ENCODE results near the gene PDHX.

The PDHX gene

GRCh38 chr11:34916015-34916842 is at the start of gene PDHX, which contains the start of gene APIP:
TSS of gene PDHX (plus strand) at chr11:34916618. CDS start at chr11:34916656, 38 bp downstream.
TSS of gene APIP (minus strand) at chr11:34916379. CDS start at chr11:34916284, 95 bp downstream.
- Histone ChIP-seq H3K9ac (ENCODE audit: low read length) (peak within 1 kb of the TSS; percentile 96), H3K9me3 (ENCODE audit: control insufficient read depth, low read length) (no peaks in the 10 kb centered on the region), H3K36me3 (ENCODE audit: control insufficient read depth, insufficient read depth, low read length) (no peaks in the 10 kb centered on the region), H3K4me1 (ENCODE audit: control insufficient read depth, insufficient read depth, low read length) (peaks cover 18% of the 10 kb centered on the region), H3K27me3 (ENCODE audit: control insufficient read depth, insufficient read depth, low read length) (no peaks in the 10 kb centered on the region), H3K4me3 (ENCODE audit: low read length) (peak within 1 kb of the TSS; percentile 94)

- Histone ChIP-seq H3K27me3 (ENCODE audit: control insufficient read depth, insufficient read depth, low read length) (no peaks in the 10 kb centered on the region), H3K4me3 (ENCODE audit: low read length) (no peak overlapping the region), H3K4me1 (ENCODE audit: control insufficient read depth, insufficient read depth, low read length) (no peaks in the 10 kb centered on the region), H3K9me3 (ENCODE audit: control insufficient read depth, low read length) (no peaks in the 10 kb centered on the region), H3K36me3 (ENCODE audit: control insufficient read depth, insufficient read depth, low read length) (no peaks in the 10 kb centered on the region), H3K9ac (ENCODE audit: low read length) (no peak overlapping the region)
Observed at GRCh38 chr11:34869425-34869824, 47.0 kb upstream of the PDHX start.

GRCh38 chr11:34870548-34871196 is 45.7 kb upstream of the PDHX start:
- Histone ChIP-seq H3K9me3 (ENCODE audit: control insufficient read depth, low read length) (no peaks in the 10 kb centered on the region), H3K4me3 (ENCODE audit: low read length) (no peak overlapping the region), H3K27me3 (ENCODE audit: control insufficient read depth, insufficient read depth, low read length) (no peaks in the 10 kb centered on the region), H3K36me3 (ENCODE audit: control insufficient read depth, insufficient read depth, low read length) (no peaks in the 10 kb centered on the region), H3K9ac (ENCODE audit: low read length) (no peak overlapping the region), H3K4me1 (ENCODE audit: control insufficient read depth, insufficient read depth, low read length) (no peaks in the 10 kb centered on the region)

- Histone ChIP-seq H3K27me3 (ENCODE audit: control insufficient read depth, insufficient read depth, low read length) (no peaks in the 10 kb centered on the region), H3K4me1 (ENCODE audit: control insufficient read depth, insufficient read depth, low read length) (no peaks in the 10 kb centered on the region), H3K36me3 (ENCODE audit: control insufficient read depth, insufficient read depth, low read length) (no peaks in the 10 kb centered on the region), H3K9ac (ENCODE audit: low read length) (no peak overlapping the region), H3K9me3 (ENCODE audit: control insufficient read depth, low read length) (no peaks in the 10 kb centered on the region), H3K4me3 (ENCODE audit: low read length) (no peak overlapping the region)
Observed at GRCh38 chr11:34874202-34874601, 42.2 kb upstream of the PDHX start.

GRCh38 chr11:34877375-34877975 is 38.9 kb upstream of the PDHX start:
- no peaks in the 10 kb centered on the region for H3K9me3 ChIP-seq (ENCODE audit: control insufficient read depth, low read length)

DNA sequence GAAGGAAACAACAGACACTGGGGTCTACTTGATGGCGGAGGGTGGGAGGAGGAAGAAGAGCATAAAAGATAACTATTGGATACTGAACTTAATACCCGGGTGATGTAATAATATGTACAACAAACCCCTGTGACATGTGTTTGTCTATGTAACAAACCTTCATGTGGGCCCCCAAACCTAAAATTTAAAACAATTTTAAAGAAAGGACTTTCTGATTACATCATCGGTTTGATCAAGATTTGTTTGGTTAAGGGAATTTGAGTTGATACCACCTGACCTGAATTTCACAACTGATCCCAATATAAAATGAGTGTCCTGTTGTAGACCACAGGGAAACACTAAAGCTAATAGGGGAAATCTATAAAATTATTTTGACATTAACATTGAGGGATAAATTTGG is 34.5 kb upstream of the PDHX start:
- Histone ChIP-seq H3K36me3 (ENCODE audit: control insufficient read depth, insufficient read depth, low read length) (no peaks in the 10 kb centered on the region), H3K9ac (ENCODE audit: low read length) (no peak overlapping the region), H3K9me3 (ENCODE audit: control insufficient read depth, low read length) (no peaks in the 10 kb centered on the region), H3K27me3 (ENCODE audit: control insufficient read depth, insufficient read depth, low read length) (no peaks in the 10 kb centered on the region), H3K4me3 (ENCODE audit: low read length) (no peak overlapping the region), H3K4me1 (ENCODE audit: control insufficient read depth, insufficient read depth, low read length) (peaks cover 5% of the 10 kb centered on the region)

More at GRCh38 chr11:34877375-34877975, 38.9 kb upstream of the PDHX start:
- no peak overlapping the region for H3K9ac ChIP-seq (ENCODE audit: low read length)
- no peaks in the 10 kb centered on the region for H3K4me1 ChIP-seq (ENCODE audit: control insufficient read depth, insufficient read depth, low read length)
- no peaks in the 10 kb centered on the region for H3K27me3 ChIP-seq (ENCODE audit: control insufficient read depth, insufficient read depth, low read length)
- H3K4me3 ChIP-seq (ENCODE audit: low read length): no peak overlapping the region
- H3K36me3 ChIP-seq (ENCODE audit: control insufficient read depth, insufficient read depth, low read length): no peaks in the 10 kb centered on the region

DNA sequence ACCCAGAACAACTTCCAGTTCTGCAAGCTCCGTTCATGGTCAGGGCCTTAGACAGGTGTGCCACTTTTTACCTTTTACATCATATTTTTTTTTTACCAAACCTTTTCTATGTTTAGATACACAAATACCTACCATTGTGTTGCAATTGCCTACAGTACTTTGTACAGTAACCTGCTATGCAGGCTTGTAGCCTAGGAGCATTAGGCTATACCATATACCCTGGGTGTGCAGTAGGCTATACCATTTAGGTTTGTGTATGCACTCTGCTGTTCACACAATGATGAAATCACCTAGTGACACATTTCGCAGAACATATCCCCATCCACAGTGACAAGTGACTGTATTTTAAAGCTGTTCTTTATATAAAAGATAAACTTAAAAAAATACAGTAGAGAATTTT is 29.8 kb upstream of the PDHX start:
- Histone ChIP-seq H3K4me3 (ENCODE audit: low read length) (no peak overlapping the region), H3K9me3 (ENCODE audit: control insufficient read depth, low read length) (no peaks in the 10 kb centered on the region), H3K36me3 (ENCODE audit: control insufficient read depth, insufficient read depth, low read length) (no peaks in the 10 kb centered on the region), H3K4me1 (ENCODE audit: control insufficient read depth, insufficient read depth, low read length) (peaks cover 12% of the 10 kb centered on the region), H3K27me3 (ENCODE audit: control insufficient read depth, insufficient read depth, low read length) (no peaks in the 10 kb centered on the region), H3K9ac (ENCODE audit: low read length) (no peak overlapping the region)

DNA sequence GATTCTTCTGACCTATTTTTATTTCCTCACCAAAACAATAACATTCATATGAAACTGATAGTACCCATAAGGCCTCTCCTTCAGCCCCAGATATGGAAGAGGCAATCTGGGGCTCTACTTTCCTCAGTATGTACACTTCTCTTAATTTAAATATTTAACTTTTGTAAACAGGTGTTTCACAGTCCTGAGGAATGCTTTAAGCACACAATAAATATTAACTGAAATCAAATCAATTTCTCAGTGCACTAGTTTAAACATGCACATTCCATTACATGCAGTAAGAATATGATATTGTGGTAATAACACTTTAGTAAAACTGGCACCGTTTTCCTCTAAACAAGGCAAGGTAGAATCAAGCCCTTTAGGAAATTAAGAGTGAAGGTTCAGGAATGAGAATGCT is 29.2 kb upstream of the PDHX start:
- Histone ChIP-seq H3K9me3 (ENCODE audit: control insufficient read depth, low read length) (no peaks in the 10 kb centered on the region), H3K4me3 (ENCODE audit: low read length) (no peak overlapping the region), H3K27me3 (ENCODE audit: control insufficient read depth, insufficient read depth, low read length) (no peaks in the 10 kb centered on the region), H3K36me3 (ENCODE audit: control insufficient read depth, insufficient read depth, low read length) (no peaks in the 10 kb centered on the region), H3K4me1 (ENCODE audit: control insufficient read depth, insufficient read depth, low read length) (peaks cover 12% of the 10 kb centered on the region), H3K9ac (ENCODE audit: low read length) (peak overlapping the region; percentile 2)

DNA sequence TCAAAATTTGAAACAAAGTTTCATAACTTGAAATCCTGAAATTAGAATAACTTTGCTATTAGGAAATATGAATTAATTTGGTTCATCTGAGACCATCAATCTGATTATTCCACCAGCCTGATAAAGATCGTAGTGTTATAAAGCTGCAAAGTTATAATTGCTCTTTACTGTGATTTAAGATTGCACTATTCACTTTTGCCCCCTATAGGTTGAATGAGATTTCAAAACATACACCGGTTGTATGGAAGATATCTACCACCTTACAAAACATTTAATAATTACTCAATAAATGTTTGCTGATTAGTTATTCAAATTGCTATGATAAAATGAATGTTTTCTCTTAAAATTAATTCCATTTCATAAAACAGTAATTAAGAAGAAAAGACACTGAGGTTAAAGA is 26.3 kb upstream of the PDHX start:
- H3K4me3 ChIP-seq (ENCODE audit: low read length): no peak overlapping the region
- H3K9ac ChIP-seq (ENCODE audit: low read length): no peak overlapping the region
- H3K4me1 ChIP-seq (ENCODE audit: control insufficient read depth, insufficient read depth, low read length): peaks cover 12% of the 10 kb centered on the region
- no peaks in the 10 kb centered on the region for H3K36me3 ChIP-seq (ENCODE audit: control insufficient read depth, insufficient read depth, low read length)
- no peaks in the 10 kb centered on the region for H3K9me3 ChIP-seq (ENCODE audit: control insufficient read depth, low read length)
- H3K27me3 ChIP-seq (ENCODE audit: control insufficient read depth, insufficient read depth, low read length): no peaks in the 10 kb centered on the region

GRCh38 chr11:34890812-34891211 is 25.6 kb upstream of the PDHX start:
- Histone ChIP-seq H3K9ac (ENCODE audit: low read length) (no peak overlapping the region), H3K4me1 (ENCODE audit: control insufficient read depth, insufficient read depth, low read length) (peaks cover 12% of the 10 kb centered on the region), H3K4me3 (ENCODE audit: low read length) (no peak overlapping the region)

DNA sequence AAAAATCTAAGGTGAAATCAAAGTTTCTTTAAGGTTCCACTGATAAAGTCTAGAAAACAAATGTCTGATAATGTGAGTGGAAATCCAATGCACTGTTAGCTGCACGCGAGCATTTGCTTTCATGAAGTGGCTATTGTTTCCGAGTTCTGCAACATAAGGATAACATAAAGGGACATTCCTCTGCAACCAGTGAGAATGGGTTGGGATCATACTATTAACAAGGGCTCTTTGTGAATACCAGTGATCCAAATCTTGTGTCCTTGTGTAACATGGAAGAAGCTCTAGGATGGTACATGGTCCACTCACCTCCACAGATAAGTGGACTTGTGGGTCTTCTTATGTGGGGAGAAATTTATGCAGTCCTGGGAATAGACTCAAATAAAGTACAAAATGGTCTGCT is 24.8 kb upstream of the PDHX start:
- Histone ChIP-seq H3K4me1 (ENCODE audit: control insufficient read depth, insufficient read depth, low read length) (peaks cover 10% of the 10 kb centered on the region), H3K27me3 (ENCODE audit: control insufficient read depth, insufficient read depth, low read length) (no peaks in the 10 kb centered on the region), H3K4me3 (ENCODE audit: low read length) (no peak overlapping the region), H3K9me3 (ENCODE audit: control insufficient read depth, low read length) (no peaks in the 10 kb centered on the region), H3K9ac (ENCODE audit: low read length) (no peak overlapping the region), H3K36me3 (ENCODE audit: control insufficient read depth, insufficient read depth, low read length) (no peaks in the 10 kb centered on the region)

More at GRCh38 chr11:34890812-34891211, 25.6 kb upstream of the PDHX start:
- Histone ChIP-seq H3K9me3 (ENCODE audit: control insufficient read depth, low read length) (no peaks in the 10 kb centered on the region), H3K27me3 (ENCODE audit: control insufficient read depth, insufficient read depth, low read length) (no peaks in the 10 kb centered on the region), H3K36me3 (ENCODE audit: control insufficient read depth, insufficient read depth, low read length) (no peaks in the 10 kb centered on the region)

DNA sequence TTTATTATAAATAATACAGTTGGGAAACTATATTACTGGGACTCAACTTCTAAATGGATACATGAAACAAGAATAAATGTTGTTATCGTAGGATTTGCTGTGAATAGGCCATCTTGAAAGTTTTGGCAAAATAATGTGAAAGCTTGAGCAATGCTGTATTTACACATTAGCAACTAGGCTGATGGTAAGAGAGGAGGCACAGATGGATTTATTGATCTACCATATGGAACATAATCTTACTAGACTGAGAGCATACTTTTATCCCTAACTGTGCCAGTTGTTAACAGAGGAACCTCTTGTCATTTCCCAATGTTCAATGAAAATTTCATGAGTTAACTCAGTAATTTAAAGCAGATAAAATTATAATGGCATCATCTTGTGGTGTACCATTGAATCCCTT is 23.0 kb upstream of the PDHX start:
- Histone ChIP-seq H3K4me3 (ENCODE audit: low read length) (no peak overlapping the region), H3K36me3 (ENCODE audit: control insufficient read depth, insufficient read depth, low read length) (no peaks in the 10 kb centered on the region), H3K27me3 (ENCODE audit: control insufficient read depth, insufficient read depth, low read length) (no peaks in the 10 kb centered on the region), H3K4me1 (ENCODE audit: control insufficient read depth, insufficient read depth, low read length) (peaks cover 5% of the 10 kb centered on the region), H3K9ac (ENCODE audit: low read length) (no peak overlapping the region), H3K9me3 (ENCODE audit: control insufficient read depth, low read length) (no peaks in the 10 kb centered on the region)
